Esophagus muscularis mucosa (tissue), 4 donors: ENCODE results near the gene NMRK1. TPM values are rescaled to one million over a fixed set of nuclear protein-coding genes. Genes with fewer than 3 reads are reported as not detected.

ENCODE experiments used
- DNase-seq: peaks from one replicate; pipeline ENCODE4 v3.0.0-alpha.2; 2017; ENCODE audit errors: extremely low spot score
- H3K27ac ChIP-seq, 4 donors: fragments of 200-600 bp; sonication (generic); replicated peaks in 1 of 4; 1 replicate in 3 of 4; 2 replicates in 1 of 4; pipeline ENCODE4 v1.5.1; 2016 to 2019; ENCODE audit warnings: mild to moderate bottlenecking in 1 of 4
- H3K27me3 ChIP-seq, 4 donors: fragments of 200-600 bp; sonication (generic); one replicate each; pipeline versions ENCODE4 v1.5.1 to v1.6.0; 2016 to 2019
- H3K36me3 ChIP-seq, 4 donors: fragments of 200-600 bp; sonication (generic); one replicate each; pipeline ENCODE4 v1.5.1; 2016 to 2019
- H3K4me1 ChIP-seq, 4 donors: fragments of 200-600 bp; sonication (generic); one replicate each; pipeline ENCODE4 v1.5.1; 2016 to 2019
- H3K4me3 ChIP-seq, 4 donors: fragments of 200-600 bp; sonication (generic); 1 replicate in 2 of 4; 2 replicates in 2 of 4; pipeline ENCODE4 v1.5.1; 2016 to 2019; ENCODE audit warnings: mild to moderate bottlenecking in 4 of 4, moderate library complexity in 1 of 4
- H3K9me3 ChIP-seq, 4 donors: fragments of 200-600 bp; sonication (generic); 1 replicate in 3 of 4; 2 replicates in 1 of 4; pipeline ENCODE4 v1.5.1; 2016 to 2019
- EP300 ChIP-seq: sonication (generic); formaldehyde crosslinking; IDR thresholded peaks from one replicate; pipeline ENCODE4 v1.6.1; 2017; ENCODE audit warnings: antibody characterized with exemption
- POLR2A ChIP-seq: fragments of 450-650 bp; IDR thresholded peaks from one replicate; pipeline ENCODE4 v1.6.1; 2017; ENCODE audit warnings: antibody characterized with exemption, moderate library complexity, mild to moderate bottlenecking, low read depth
- POLR2AphosphoS5 ChIP-seq, 2 donors: sonication (generic); formaldehyde crosslinking; IDR thresholded peaks; one replicate each; pipeline ENCODE4 v1.6.1; 2017; ENCODE audit warnings: antibody characterized with exemption in 2 of 2
- WGBS: methylation state at CpG from one replicate; pipeline ENCODE4 v1.1.5; 2018; 5-methylcytosine and 5-hydroxymethylcytosine counted together
- intact Hi-C: fragments of 100-400 bp; cut with DNase I; formaldehyde crosslinking; loops from one replicate; pipeline ENCODE4 v1.15.1; 2023
- total RNA-seq, 4 donors: library from RNA; depleted of rRNA; stranded (reverse); fragments of >200 nt; gene quantifications; one replicate each; pipeline versions ENCODE4 v1.1.0 to v1.2.1, GENCODE V29; 2016
- TF ChIP-seq, protein P1 (sequence below), 3 experiments: fragments of 200-600 bp in 2 of 3; fragments of 450-650 bp in 1 of 3; sonication (generic) in 2 of 3; IDR thresholded peaks; one replicate each; pipeline ENCODE4 v1.5.1; 2017 to 2019; ENCODE audit warnings: antibody characterized with exemption in 3 of 3, mild to moderate bottlenecking in 2 of 3, moderate library complexity in 1 of 3

Gene NMRK1
- total RNA-seq, 4 donors from 2014 or later = 5.4 to 18.3 (median 10.0) TPM

DNA sequence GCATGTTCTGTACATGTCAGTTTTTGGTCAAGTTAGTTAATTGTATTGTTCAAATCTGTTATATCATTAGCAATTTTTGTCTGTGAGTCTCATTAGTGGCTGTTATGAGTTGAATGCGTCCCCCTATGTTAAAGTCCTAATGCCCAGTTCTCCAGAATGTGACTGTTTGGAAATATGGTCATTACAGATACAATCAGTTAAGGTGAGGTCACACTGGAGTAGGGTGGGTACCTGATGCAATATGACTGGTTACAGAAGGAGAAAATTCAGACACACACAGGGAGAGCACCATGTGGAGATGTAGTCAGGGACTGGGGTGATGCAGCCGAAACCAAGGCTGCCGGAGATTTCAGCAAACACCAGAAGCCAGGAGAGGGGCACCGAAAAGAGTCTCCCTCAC lies 15.1 kb downstream of the NMRK1 start:
- WGBS = 96% methylated on average over 4 of the region's 4 CpGs
- Histone ChIP-seq H3K27ac (no peak overlapping the region), H3K9me3 (no peaks in the 10 kb centered on the region), H3K36me3 (peaks cover 0 to 15% (median 10%) of the 10 kb centered on the region in 4 donors), H3K4me3 (no peak overlapping the region), H3K4me1 (no peaks in the 10 kb centered on the region), H3K27me3 (no peaks in the 10 kb centered on the region)
- TF ChIP-seq, protein P1, sequence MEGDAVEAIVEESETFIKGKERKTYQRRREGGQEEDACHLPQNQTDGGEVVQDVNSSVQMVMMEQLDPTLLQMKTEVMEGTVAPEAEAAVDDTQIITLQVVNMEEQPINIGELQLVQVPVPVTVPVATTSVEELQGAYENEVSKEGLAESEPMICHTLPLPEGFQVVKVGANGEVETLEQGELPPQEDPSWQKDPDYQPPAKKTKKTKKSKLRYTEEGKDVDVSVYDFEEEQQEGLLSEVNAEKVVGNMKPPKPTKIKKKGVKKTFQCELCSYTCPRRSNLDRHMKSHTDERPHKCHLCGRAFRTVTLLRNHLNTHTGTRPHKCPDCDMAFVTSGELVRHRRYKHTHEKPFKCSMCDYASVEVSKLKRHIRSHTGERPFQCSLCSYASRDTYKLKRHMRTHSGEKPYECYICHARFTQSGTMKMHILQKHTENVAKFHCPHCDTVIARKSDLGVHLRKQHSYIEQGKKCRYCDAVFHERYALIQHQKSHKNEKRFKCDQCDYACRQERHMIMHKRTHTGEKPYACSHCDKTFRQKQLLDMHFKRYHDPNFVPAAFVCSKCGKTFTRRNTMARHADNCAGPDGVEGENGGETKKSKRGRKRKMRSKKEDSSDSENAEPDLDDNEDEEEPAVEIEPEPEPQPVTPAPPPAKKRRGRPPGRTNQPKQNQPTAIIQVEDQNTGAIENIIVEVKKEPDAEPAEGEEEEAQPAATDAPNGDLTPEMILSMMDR (IDR thresholded peaks at IDR 0.05) = no peak
- no peak for TF ChIP-seq EP300
- no peak for TF ChIP-seq POLR2A
- TF ChIP-seq POLR2AphosphoS5 (IDR thresholded peaks at IDR 0.05) = no peak
- DNase-seq = no peak
- intact Hi-C loops = no loop called here

DNA sequence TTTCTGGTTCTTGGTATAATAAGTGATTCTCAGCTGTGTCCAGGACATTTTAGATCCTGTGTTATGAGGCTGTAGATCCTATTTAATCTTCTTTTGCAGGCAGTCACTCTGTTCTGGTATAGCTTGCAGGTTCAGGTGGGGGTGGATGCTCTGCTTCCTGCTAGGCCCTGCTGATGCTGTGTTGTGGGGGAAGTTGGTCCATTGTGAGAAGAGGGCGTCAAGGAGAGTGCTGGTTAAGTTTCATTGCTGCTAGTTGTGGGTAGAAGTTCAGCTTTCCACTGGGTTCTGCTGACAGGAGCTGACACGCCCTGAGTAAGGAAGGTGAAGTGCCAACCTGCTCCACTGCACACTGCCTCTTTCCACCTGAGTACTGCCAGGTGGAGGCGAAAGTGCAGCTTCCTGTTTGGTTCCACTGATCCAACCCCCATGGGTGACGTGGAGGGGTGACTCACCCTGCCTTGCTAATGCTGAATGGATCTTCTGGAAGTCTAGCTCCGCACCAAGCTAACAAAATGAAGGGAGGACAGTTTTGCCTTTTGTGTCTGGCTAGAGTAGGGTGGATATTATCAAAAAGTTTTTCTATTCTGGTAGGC lies 16.3 kb downstream of the NMRK1 start:
- 97% methylated on average over 4 of the region's 5 CpGs for WGBS
- H3K27ac ChIP-seq = no peak overlapping the region
- H3K4me3 ChIP-seq = no peak overlapping the region
- DNase-seq = no peak
- H3K4me1 ChIP-seq = no peaks in the 10 kb centered on the region
- no peaks in the 10 kb centered on the region for H3K27me3 ChIP-seq
- no peaks in the 10 kb centered on the region for H3K9me3 ChIP-seq
- TF ChIP-seq EP300 (no peak), POLR2A (no peak), POLR2AphosphoS5 (IDR thresholded peaks at IDR 0.05) (no peak)
- TF ChIP-seq, protein P1 (IDR thresholded peaks at IDR 0.05) = no peak
- intact Hi-C loops = no loop called here
- H3K36me3 ChIP-seq = peaks cover 0 to 21% (median 12%) of the 10 kb centered on the region in 4 donors

DNA sequence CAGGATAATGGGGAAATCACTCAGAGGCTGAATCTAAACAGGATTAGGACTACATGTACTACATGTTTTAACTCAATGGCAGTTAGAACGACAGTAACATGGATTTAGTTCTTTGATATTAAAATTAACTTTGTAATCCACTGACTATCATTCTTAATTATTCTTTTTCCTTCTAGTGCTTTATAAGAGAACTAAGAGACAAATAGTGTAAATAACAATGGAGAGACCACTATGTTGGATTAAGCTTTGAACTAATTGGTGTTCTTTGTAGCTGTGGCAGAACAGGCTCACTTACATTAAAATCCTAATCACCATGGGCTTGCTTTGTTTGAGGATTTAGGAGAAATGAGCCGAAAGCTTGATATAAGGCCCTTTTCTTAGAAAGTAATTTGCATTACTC lies 18.8 kb downstream of the NMRK1 start:
- DNase-seq = no peak
- Histone ChIP-seq H3K27ac (no peak overlapping the region), H3K4me3 (no peak overlapping the region), H3K36me3 (peaks cover 0 to 24% (median 15%) of the 10 kb centered on the region in 4 donors), H3K4me1 (no peaks in the 10 kb centered on the region), H3K27me3 (no peaks in the 10 kb centered on the region), H3K9me3 (no peaks in the 10 kb centered on the region)
- intact Hi-C loops = no loop called here
- WGBS = 65% methylated on average over 2 of the region's 2 CpGs
- TF ChIP-seq, protein P1 (IDR thresholded peaks at IDR 0.05) = no peak
- TF ChIP-seq EP300 = no peak
- no peak for TF ChIP-seq POLR2AphosphoS5 (IDR thresholded peaks at IDR 0.05)
- no peak for TF ChIP-seq POLR2A

DNA sequence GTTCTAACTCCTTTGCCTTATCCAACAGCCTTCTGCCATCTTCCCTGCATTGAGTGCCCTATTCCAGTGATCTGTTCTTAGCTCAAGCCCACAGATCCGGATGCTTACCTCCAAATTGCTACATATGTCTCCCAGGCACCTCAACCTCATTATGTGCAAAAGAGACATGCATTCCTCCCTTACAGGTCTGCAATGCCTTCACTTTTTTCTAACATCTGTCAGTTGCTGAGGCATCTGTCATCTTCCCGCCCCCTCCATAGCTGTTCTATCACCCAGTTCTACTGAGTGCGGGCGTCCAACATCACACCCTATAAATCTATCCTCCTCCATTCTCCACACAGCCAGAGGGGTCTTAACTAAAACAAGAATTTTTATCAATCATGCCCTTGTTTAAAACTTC lies 20.1 kb downstream of the NMRK1 start:
- H3K27me3 ChIP-seq = no peaks in the 10 kb centered on the region
- peaks cover 0 to 24% (median 15%) of the 10 kb centered on the region in 4 donors for H3K36me3 ChIP-seq
- H3K9me3 ChIP-seq = no peaks in the 10 kb centered on the region
- H3K4me1 ChIP-seq = no peaks in the 10 kb centered on the region
- no peak overlapping the region for H3K27ac ChIP-seq
- H3K4me3 ChIP-seq = no peak overlapping the region
- intact Hi-C loops = no loop called here
- WGBS = 65% methylated on average over 4 of the region's 4 CpGs
- no peak for DNase-seq
- TF ChIP-seq EP300 = no peak

DNA sequence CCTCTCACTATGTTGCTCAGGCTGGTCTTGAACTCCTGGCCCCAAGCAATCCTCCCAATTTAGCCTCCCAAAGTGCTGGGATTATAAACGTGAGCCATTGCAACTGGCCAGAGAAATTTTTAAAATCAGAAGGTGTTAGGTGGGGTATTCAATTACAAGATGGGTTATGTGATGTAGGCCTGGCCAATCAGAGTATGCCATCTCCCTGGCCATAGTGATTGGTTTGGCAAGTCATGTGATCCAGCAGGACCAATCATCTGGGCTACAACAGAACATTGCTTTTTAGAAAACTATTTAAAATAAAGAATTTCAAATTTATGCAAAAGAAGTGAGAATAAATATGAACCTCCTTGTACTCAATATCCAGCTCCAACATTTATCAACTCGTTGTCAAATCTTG lies 22.4 kb downstream of the NMRK1 start:
- intact Hi-C loops = no loop called here
- WGBS = 72% methylated on average over 2 of the region's 2 CpGs
- H3K36me3 ChIP-seq = peaks cover 0 to 28% (median 19%) of the 10 kb centered on the region in 4 donors

More for the DNA sequence above, 22.4 kb downstream of the NMRK1 start:
- Histone ChIP-seq H3K27me3 (no peaks in the 10 kb centered on the region), H3K4me3 (no peak overlapping the region), H3K9me3 (no peaks in the 10 kb centered on the region), H3K27ac (no peak overlapping the region), H3K4me1 (no peaks in the 10 kb centered on the region)
- no peak for DNase-seq
- TF ChIP-seq POLR2AphosphoS5 (IDR thresholded peaks at IDR 0.05) (no peak), EP300 (no peak), POLR2A (no peak)
- TF ChIP-seq, protein P1 (IDR thresholded peaks at IDR 0.05) = no peak
